Activated CD8-positive, alpha-beta T cell treated with anti-CD3 and anti-CD28 coated beads, Interleukin-2, amount 10 ng/mL, durations not matched to agents 7 days and 5 days (primary cell): Measurements from ENCODE around the gene NFKBIZ. TPM values are rescaled to one million over a fixed set of nuclear protein-coding genes. Genes with fewer than 3 reads are reported as not detected.
"Not testable (repeated sequence)": the region's sequence is repeated elsewhere in the genome, so short reads cannot be mapped to it uniquely, and the experiment has no call there.

Experiments
- ATAC-seq: fragments of 150-1000 bp; cut with Tn5 transposase; one replicate; pipeline ENCODE4 v1.10.0; 2021; ENCODE audit warnings: moderate library complexity
- CTCF ChIA-PET: fragments of 350-600 bp; sonication (Branson Sonifier 250); formaldehyde crosslinking; loops from one replicate; lab custom pipeline; 2021; ENCODE audit warnings: antibody characterized with exemption; lab: Charles Lee
- POLR2A ChIA-PET: fragments of 350-600 bp; sonication (Branson Sonifier 250); formaldehyde crosslinking; loops from one replicate; lab custom pipeline; 2021; ENCODE audit warnings: antibody characterized with exemption; lab: Charles Lee
- DNase-seq: peaks from one replicate; pipeline ENCODE4 v3.0.0-alpha.2; 2020
- H3K27ac Mint-ChIP-seq: one replicate; pipeline ENCODE4 v1.8.0; 2021; ENCODE audit warnings: mild to moderate bottlenecking, mixed read lengths
- H3K27me3 Mint-ChIP-seq: one replicate; pipeline ENCODE4 v1.8.0; 2021; ENCODE audit warnings: low read depth, mixed read lengths
- H3K36me3 Mint-ChIP-seq: one replicate; pipeline ENCODE4 v1.8.0; 2021; ENCODE audit warnings: low read depth, mixed read lengths
- H3K4me1 Mint-ChIP-seq: one replicate; pipeline ENCODE4 v1.8.0; 2021; ENCODE audit warnings: low read depth, mixed read lengths
- H3K4me3 Mint-ChIP-seq: one replicate; pipeline ENCODE4 v1.8.0; 2021; ENCODE audit warnings: mild to moderate bottlenecking, mixed read lengths
- H3K9me3 Mint-ChIP-seq: one replicate; pipeline ENCODE4 v1.8.0; 2022; ENCODE audit warnings: mixed read lengths; ENCODE audit not compliant: insufficient read depth
- total RNA-seq, 2 experiments: library from RNA; stranded (reverse); gene quantifications; one replicate each; pipeline ENCODE4 v1.2.3, GENCODE V29; 2021

NFKBIZ gene
- total RNA-seq, 2 experiments from 2014 or later: 45.3 to 48.1 TPM

DNA sequence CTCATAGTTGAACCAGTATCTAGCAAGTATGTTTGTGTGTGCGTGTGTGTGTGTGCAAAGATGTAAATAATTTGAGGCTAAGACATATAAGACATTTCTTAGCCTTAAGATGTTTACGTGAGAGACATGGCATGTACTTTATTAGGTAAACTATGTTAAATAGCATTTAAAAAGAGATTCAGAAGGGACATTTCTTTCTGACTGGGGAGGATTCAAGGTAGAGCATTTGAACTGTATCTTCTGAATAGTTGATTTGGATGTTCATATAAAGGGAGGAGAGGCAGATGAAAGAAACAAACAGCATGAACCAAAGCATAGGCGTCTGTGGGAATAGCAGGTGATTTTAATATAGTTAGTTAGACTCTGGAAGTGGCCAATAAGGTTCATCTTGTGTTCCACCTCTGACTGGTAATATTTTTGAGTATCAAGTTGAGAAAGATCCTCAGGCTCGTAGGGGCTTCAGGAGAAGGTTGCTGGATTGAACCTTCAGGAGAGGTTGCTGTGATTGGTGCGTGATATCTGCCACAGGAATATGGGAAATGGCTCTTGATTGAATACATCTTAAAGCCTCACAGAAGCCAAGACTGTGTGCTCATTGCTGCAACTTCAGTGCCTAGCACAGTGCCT lies 12.6 kb downstream of the NFKBIZ start:
- CTCF ChIA-PET: interaction anchor here (1.6 to 2.5 kb wide), 3 partner anchors 59 to 367 kb away, joined by 4 to 11 read pairs (median 6); no protein-coding TSS in a partner anchor
- Mint-ChIP-seq H3K27me3 (no peaks in the 10 kb centered on the region), H3K4me3 (no peak overlapping the region), H3K27ac (peak overlapping the region; percentile 5), H3K9me3 (no peaks in the 10 kb centered on the region), H3K36me3 (peaks cover 53% of the 10 kb centered on the region), H3K4me1 (peaks cover 17% of the 10 kb centered on the region)
- DNase-seq (no peak), ATAC-seq (peak; percentile 6)
- POLR2A ChIA-PET: interaction anchor here (0.6 to 2.3 kb wide), 4 partner anchors 10 to 20 kb away, joined by 3 to 10 read pairs (median 6); partner anchors contain the start of gene NFKBIZ

DNA sequence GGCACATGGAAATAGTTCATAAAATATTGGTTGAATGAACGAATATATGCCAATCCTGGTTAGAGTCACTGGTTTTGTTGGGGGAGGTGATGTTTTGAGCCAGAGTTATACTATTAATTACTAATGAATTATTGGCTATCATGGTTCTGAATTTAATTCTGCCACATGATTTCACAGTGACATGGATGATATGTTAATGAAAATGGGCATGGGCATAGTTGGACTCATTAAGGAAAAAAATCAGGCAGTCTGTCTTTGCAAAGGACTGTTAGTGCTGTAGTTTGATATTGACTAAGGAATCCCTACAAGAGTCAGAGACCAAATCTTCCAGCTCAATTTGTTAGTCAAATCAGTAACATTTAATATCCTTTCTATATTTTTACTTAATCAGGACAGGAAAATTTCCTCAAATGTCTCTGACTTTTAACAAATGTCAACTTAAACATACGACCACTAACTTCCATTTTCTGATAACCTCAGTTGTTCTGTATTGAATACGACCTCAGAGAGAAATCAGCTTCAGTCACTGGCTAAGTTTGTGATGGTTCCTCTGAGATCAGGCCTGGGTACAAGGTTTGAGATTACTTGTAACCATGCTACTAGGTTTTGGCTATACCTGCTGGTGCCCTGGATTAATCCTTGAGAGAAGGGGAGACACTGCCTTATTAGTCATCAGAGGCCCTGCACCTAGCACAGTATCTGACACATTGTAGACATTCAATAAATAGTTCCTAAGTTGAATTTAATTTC lies 13.3 kb downstream of the NFKBIZ start:
- ChIA-PET POLR2A (interaction anchor here (0.6 kb wide), 1 partner anchor 13 kb away, joined by 3 read pairs; the partner anchor contains the start of gene NFKBIZ), CTCF (interaction anchor here (1.5 to 2.5 kb wide), 2 partner anchors 363 kb away, joined by 4 to 11 read pairs; no protein-coding TSS in a partner anchor)
- Mint-ChIP-seq H3K27ac (no peak overlapping the region), H3K4me3 (no peak overlapping the region), H3K9me3 (no peaks in the 10 kb centered on the region), H3K4me1 (peaks cover 10% of the 10 kb centered on the region), H3K27me3 (no peaks in the 10 kb centered on the region), H3K36me3 (peaks cover 46% of the 10 kb centered on the region)
- DNase-seq (no peak), ATAC-seq (peak; percentile 23)

DNA sequence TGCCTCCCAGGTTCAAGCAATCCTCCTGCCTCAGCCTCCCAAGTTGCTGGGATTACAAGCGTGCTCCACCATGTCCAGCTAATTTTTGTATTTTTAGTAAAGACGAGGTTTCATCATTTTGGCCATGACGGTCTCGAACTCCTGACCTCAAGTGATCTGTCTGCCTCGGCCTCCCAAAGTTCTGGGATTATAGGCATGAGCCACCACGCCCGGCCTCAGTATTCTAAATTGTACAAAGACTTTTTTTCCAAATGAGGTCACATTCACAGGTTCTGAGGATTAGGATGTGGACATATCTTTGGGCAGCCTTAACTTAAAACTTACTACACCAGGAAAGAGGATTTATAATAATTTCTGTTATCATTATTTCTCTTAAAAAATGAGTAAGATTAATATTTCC lies 15.6 kb downstream of the NFKBIZ start:
- H3K4me1 Mint-ChIP-seq, ATAC-seq, H3K9me3 Mint-ChIP-seq, H3K27ac Mint-ChIP-seq, DNase-seq, H3K4me3 Mint-ChIP-seq, H3K27me3 Mint-ChIP-seq: not testable (repeated sequence)
- ChIA-PET POLR2A (interaction anchor here (0.7 kb wide), 1 partner anchor 51 kb away, joined by 3 read pairs; no protein-coding TSS in a partner anchor), CTCF (interaction anchor here (1.1 kb wide), 1 partner anchor 364 kb away, joined by 4 read pairs; no protein-coding TSS in a partner anchor)
- peaks cover 25% of the 10 kb centered on the region for H3K36me3 Mint-ChIP-seq

DNA sequence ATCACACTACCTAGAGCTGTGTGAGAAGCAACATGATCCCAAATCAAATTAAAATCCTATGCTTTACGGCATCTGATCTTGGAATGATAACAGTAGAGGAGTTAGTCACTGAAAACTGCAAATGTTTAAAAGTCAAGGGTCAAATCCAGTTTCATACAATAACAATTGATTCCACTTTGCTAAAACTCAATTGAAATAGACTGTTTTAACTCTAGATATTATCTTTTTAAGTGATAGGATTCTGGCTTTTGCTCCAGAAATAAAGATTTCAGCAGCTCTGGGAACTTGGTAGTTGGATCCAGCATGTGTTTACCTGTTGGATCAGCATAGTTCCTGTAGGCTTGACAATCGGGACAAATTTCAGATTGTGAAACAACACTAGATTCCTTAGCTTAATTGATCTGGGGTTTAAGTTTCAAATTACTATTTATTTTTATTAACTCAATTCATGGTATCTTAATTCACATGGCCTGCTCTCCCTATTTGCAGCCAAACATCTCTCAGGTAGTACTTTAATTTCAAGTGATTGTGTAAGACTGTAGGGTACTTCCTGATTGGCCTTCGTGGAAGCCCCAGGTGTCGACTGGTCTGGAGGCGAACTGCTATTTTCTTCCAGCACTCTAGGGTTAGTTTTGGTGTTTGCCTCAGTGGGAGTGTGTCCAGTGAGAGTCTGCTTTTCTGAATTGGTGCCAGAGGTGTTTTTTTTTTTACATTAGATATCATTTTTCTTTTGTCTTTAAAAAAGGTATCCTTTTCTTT lies 16.6 kb downstream of the NFKBIZ start:
- ATAC-seq (no peak), DNase-seq (no peak)
- peaks cover 2% of the 10 kb centered on the region for H3K4me1 Mint-ChIP-seq
- CTCF ChIA-PET: interaction anchor here (1.1 kb wide), 1 partner anchor 363 kb away, joined by 4 read pairs; no protein-coding TSS in a partner anchor
- no peak overlapping the region for H3K4me3 Mint-ChIP-seq
- POLR2A ChIA-PET: interaction anchor here (0.7 kb wide), 1 partner anchor 14 kb away, joined by 3 read pairs; no protein-coding TSS in a partner anchor
- peaks cover 17% of the 10 kb centered on the region for H3K36me3 Mint-ChIP-seq
- no peak overlapping the region for H3K27ac Mint-ChIP-seq
- H3K9me3 Mint-ChIP-seq: no peaks in the 10 kb centered on the region
- no peaks in the 10 kb centered on the region for H3K27me3 Mint-ChIP-seq

DNA sequence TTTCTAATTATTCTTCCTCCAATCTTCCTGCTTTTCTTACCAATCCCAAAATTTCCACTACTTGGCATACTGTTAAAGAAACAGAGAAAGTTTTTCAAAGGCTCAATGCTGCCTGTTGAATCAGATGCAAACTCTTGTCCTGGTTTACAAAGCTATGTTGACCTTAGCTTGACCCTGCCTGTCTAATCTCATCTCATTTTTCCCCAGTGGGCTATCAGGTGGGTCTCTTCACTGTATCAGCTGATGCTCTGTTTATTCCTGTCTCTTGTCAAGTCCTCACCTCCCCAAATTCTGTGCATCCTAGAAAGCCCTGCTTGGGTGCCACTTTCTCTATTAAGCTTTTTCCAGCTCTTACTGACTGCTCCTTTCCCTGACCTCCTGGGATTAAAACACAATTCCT lies 18.2 kb downstream of the NFKBIZ start:
- ChIA-PET CTCF (interaction anchor here (0.7 to 1.5 kb wide), 4 partner anchors 15 to 358 kb away, joined by 3 to 4 read pairs (median 4); no protein-coding TSS in a partner anchor), POLR2A (no interaction called here)
- no peak for ATAC-seq
- no peaks in the 10 kb centered on the region for H3K9me3 Mint-ChIP-seq
- no peak for DNase-seq
- no peak overlapping the region for H3K27ac Mint-ChIP-seq
- H3K4me1 Mint-ChIP-seq: no peaks in the 10 kb centered on the region
- H3K36me3 Mint-ChIP-seq: peaks cover under 1% of the 10 kb centered on the region
- H3K4me3 Mint-ChIP-seq: no peak overlapping the region
- no peaks in the 10 kb centered on the region for H3K27me3 Mint-ChIP-seq

DNA sequence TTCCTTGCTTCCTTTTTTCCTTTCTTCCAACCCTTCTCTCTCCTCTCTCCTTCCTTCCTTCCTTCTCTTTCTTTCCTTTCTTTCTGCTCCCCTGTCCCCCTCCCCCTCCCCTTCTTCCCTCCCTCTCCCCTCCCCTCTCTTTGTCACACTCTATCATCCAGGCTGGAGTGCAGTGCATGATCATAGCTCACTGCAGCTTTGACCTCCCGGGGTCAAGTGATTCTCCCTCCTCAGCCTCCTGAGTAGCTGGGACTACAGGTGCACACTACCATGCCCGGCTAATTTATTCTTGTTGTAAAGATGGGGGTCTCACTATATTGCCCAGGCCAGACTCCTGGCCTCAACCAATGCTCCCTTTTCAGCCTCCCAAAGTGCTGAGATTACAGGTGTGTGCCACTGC lies 18.7 kb downstream of the NFKBIZ start:
- no peak for ATAC-seq
- CTCF ChIA-PET: interaction anchor here (1.2 to 1.5 kb wide), 3 partner anchors 46 to 357 kb away, joined by 3 to 4 read pairs (median 4); no protein-coding TSS in a partner anchor

DNA sequence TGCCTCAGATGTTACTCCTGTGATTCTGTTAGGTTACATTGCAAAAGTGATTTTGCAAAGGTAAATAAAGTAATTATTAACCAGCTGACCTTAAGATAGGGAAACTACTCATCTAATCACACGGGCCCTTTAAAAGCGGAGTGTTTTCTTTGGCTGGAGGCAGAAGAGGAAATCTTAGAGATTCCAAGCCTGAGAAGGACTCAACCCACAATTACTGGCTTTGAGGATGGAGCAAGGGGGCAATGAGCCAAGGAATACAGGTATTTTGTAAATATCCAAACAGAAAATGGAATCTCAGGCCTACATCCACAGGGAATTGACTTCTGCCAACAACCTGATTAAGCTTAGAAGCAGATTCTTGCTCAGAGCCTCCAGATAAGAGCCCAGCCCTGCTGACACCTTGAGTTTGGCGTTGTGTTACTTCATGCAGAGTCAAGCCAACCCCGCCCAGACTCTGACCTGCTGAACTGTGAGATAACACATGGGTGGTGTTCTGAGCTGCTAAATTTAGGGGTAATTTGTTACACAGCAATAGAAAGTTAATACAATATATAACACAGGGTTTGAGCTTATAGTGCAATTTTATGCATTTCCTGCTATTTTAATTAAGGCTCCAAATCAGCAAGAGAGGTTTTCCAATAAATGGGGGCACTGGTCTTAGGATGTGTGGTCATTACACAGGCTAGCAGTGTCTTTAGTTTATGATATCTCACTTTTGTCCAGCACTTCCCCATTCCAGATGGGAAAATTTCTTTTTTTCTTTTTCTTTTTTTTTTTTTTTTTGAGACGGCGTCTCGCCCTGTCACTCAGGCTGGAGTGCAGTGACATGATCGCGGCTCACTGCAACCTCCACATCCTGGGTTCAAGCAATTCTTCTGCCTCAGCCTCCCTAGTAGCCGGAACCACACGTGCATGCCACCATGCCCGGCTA lies 19.5 kb downstream of the NFKBIZ start:
- Mint-ChIP-seq H3K27me3 (no peaks in the 10 kb centered on the region), H3K27ac (no peak overlapping the region), H3K4me3 (no peak overlapping the region), H3K9me3 (no peaks in the 10 kb centered on the region), H3K36me3 (no peaks in the 10 kb centered on the region), H3K4me1 (no peaks in the 10 kb centered on the region)
- ChIA-PET CTCF (interaction anchor here (1.2 kb wide), 1 partner anchor 317 kb away, joined by 4 read pairs; no protein-coding TSS in a partner anchor), POLR2A (interaction anchor here (0.7 kb wide), 1 partner anchor 9 kb away, joined by 3 read pairs; no protein-coding TSS in a partner anchor)
- DNase-seq (no peak), ATAC-seq (no peak)

More for the DNA sequence above, 18.7 kb downstream of the NFKBIZ start:
- Mint-ChIP-seq H3K27me3 (no peaks in the 10 kb centered on the region), H3K27ac (no peak overlapping the region), H3K4me3 (no peak overlapping the region), H3K36me3 (no peaks in the 10 kb centered on the region), H3K9me3 (no peaks in the 10 kb centered on the region), H3K4me1 (no peaks in the 10 kb centered on the region)
- POLR2A ChIA-PET: no interaction called here
- no peak for DNase-seq

DNA sequence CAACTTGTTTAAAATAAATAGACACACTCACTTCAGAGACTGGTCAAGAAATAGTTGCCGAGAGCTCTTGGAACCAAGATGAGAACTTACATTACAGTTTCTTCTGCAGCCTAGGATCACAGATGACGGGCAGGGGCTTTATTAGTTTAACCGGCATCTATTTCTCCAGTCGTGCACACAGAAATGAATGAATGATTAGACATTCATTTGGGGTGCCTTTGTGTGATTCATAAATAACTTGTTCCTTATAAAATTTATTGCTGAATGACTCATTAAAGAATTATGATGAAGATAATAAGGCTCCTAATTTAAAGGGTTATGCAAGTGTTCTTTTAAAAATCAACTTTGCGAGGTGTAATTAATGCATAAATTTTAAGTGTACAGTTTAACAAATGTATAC lies 20.8 kb downstream of the NFKBIZ start:
- ATAC-seq (no peak), DNase-seq (no peak)
- Mint-ChIP-seq H3K27me3 (no peaks in the 10 kb centered on the region), H3K9me3 (no peaks in the 10 kb centered on the region), H3K27ac (no peak overlapping the region), H3K36me3 (no peaks in the 10 kb centered on the region), H3K4me1 (no peaks in the 10 kb centered on the region), H3K4me3 (no peak overlapping the region)
- POLR2A ChIA-PET: no interaction called here
- CTCF ChIA-PET: no interaction called here

DNA sequence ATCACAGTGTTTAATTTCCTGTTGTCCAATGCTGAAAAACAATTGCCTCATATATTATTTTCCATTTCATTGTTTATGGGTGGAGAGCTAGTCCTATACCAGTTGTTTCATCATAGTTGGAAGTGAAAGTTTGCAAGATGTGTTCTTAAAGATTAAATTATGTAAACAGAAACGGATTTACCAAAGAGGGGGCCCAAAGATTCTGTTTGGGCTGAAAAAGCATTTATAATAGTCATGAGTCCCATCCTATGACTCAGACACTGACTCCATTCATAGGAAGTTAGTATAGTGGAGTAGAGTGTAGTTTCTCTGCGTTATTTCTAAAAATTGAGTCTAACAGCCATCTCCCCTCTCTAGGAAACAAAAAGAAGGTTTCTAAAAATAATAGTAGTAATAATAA lies 24.3 kb downstream of the NFKBIZ start:
- Mint-ChIP-seq H3K27ac (no peak overlapping the region), H3K4me3 (no peak overlapping the region), H3K9me3 (no peaks in the 10 kb centered on the region), H3K36me3 (no peaks in the 10 kb centered on the region), H3K27me3 (no peaks in the 10 kb centered on the region), H3K4me1 (no peaks in the 10 kb centered on the region)
- CTCF ChIA-PET: no interaction called here
- no peak for DNase-seq
- no peak for ATAC-seq
- POLR2A ChIA-PET: no interaction called here

DNA sequence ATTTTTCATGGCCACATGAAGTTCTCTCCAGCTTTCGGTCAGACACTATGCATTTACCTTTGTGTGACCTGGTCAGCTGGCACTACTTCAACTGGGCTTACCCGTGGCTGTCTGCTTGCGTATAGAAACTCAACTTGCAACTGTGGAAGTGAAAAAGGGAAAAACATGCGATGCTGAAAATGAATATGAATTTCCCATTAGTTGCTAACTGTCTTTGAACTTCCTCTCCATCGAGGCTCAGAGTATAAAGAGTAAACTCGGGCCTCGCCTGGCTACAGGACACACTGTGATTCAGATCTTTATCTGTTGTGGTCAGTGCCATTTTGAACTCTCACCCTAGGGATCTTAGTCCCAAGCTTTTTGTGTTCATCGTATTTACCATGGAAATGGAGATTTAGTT lies 26.8 kb downstream of the NFKBIZ start:
- ChIA-PET CTCF (interaction anchor here (0.8 kb wide), 1 partner anchor 55 kb away, joined by 3 read pairs; no protein-coding TSS in a partner anchor), POLR2A (no interaction called here)
- Mint-ChIP-seq H3K4me1 (no peaks in the 10 kb centered on the region), H3K36me3 (no peaks in the 10 kb centered on the region), H3K4me3 (no peak overlapping the region), H3K27ac (no peak overlapping the region), H3K27me3 (no peaks in the 10 kb centered on the region), H3K9me3 (no peaks in the 10 kb centered on the region)
- DNase-seq (no peak), ATAC-seq (no peak)
